ENCODE measurements around the gene GBP6. TPM values are rescaled to one million over a fixed set of nuclear protein-coding genes. Genes with fewer than 3 reads are reported as not detected.

The GBP6 gene
- polyA plus RNA-seq, 3 donors: 0.01 to 0.59 (median 0.22) TPM

Other genes with a start within 250 kb of the GBP6 start
- 10 to 100 TPM in 2 of 3 donors, 1 to 10 TPM in 1; 9.5 to 96.0 (median 58.1) TPM for gene GBP2, start 237.9 kb upstream of the GBP6 start, polyA plus RNA-seq
- not detected for gene GBP7, start 188.1 kb upstream of the GBP6 start, polyA plus RNA-seq
- gene GBP4, start 165.1 kb upstream of the GBP6 start, polyA plus RNA-seq: 10 to 100 TPM in 1 of 3 donors, 1 to 10 TPM in 2; 2.8 to 20.8 (median 8.1) TPM
- gene GBP5, start 91.2 kb upstream of the GBP6 start, polyA plus RNA-seq: 1 to 10 TPM in 2 of 3 donors, under 1 TPM in 1; 0.71 to 1.4 (median 1.0) TPM
- gene LRRC8B, start 160.8 kb downstream of the GBP6 start, polyA plus RNA-seq: 1 to 10 TPM; 1.5 to 8.0 (median 2.3) TPM